Cardiac fibroblast (primary cell): Measurements from ENCODE around the gene HIPK2.
A peak's percentile ranks its signal among the peaks of the same experiment; 100 is the strongest.

Experiments
- DNase-seq, 2 donors: peaks; one replicate each; pipeline versions ENCODE4 v3.0.0 to v3.0.0-alpha.2; 2010; ENCODE audit warnings: low read depth in 2 of 2
- H3K4me3 ChIP-seq, 2 donors: replicated peaks in 1 of 2; 1 replicate in 1 of 2; 2 replicates in 1 of 2; pipeline ENCODE4 v1.5.1; 2011; ENCODE audit warnings: low read depth in 2 of 2, low read length in 2 of 2, mild to moderate bottlenecking in 2 of 2, moderate library complexity in 1 of 2
- TF ChIP-seq, protein P1 (sequence below): IDR thresholded peaks from one replicate; pipeline ENCODE4 v1.5.1; 2011; ENCODE audit warnings: low read depth, mild to moderate bottlenecking, low read length, inconsistent platforms

HIPK2 gene

DNA sequence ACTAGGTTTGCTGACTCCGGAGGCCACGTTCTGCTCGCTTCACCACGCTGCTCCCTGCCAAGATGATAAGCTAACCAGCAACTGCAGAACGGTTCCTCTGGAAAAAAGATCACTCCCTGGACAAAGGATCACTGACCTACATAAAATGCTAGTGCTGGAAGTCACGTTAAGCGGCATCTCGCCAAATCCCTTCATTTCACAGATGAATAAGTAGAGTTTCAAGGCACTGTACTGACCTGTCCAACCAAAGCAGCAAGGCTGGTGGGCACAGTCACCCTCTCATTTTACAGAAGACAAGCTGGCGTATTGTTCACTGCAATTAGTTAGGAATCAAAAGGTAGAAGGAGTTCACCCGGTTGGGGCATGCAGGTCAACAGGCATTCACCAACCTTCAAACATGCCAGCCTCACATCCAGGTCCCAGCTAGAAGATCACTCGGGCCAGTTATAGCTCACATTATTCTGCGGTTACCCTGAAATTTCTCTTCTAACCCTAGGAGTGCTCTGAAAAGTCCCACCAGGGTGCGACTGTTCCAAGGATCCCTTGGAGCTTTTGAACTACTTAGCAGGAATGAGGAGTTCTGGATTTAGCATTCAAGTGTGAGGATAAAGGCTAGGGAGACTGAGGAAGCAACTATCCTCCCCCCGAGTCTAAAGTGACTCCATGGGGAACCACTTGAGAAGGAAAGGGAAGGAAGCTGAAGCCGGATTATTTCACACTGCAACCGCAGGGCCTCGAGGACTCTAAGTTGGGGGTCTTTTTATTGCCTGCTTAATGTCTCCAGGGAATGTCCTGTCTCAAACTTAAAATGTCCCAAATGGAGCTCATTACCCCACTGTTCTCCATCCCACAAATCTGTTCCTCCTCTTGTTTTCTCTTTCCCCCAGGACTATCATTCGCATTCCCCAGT is 32.8 kb downstream of the HIPK2 start:
- no peak for DNase-seq
- TF ChIP-seq, protein P1, sequence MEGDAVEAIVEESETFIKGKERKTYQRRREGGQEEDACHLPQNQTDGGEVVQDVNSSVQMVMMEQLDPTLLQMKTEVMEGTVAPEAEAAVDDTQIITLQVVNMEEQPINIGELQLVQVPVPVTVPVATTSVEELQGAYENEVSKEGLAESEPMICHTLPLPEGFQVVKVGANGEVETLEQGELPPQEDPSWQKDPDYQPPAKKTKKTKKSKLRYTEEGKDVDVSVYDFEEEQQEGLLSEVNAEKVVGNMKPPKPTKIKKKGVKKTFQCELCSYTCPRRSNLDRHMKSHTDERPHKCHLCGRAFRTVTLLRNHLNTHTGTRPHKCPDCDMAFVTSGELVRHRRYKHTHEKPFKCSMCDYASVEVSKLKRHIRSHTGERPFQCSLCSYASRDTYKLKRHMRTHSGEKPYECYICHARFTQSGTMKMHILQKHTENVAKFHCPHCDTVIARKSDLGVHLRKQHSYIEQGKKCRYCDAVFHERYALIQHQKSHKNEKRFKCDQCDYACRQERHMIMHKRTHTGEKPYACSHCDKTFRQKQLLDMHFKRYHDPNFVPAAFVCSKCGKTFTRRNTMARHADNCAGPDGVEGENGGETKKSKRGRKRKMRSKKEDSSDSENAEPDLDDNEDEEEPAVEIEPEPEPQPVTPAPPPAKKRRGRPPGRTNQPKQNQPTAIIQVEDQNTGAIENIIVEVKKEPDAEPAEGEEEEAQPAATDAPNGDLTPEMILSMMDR: no peak
- H3K4me3 ChIP-seq: no peak overlapping the region

DNA sequence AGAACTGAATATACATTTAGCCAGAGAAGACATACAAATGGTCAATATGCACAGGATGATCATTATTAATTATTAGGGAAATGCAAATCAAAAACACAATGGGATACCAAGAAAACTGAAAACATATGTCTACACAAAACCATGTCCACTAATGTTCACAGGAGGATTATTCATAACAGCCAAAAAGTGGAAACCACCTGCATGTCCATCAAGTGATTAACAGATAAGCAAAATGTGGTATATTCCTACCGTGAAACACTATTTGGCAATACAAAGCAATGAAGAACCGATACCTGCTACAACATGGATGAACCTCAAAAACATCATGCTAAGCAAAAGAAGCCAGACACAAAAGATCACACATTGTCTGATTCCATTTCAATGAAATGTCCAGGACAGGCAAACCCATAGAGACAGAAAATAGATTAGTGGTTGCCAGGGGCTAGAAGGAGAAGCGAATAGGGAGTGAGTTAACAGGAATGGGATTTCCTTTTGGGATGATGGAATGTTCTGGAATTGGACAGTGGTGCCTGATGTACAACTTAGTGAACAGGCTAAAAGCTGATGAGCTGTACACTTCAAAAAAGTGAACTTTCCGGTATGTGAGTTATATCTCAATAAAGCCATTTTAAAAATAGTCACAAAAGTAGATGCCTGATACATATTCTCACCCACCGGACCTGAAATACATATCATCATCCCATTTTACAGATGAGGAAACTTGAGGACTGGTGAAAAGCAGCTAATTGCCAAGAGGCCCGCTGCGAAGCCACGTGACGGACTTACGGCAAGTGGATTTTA is 33.6 kb downstream of the HIPK2 start:
- DNase-seq: peak; percentile 40
- no peak overlapping the region for H3K4me3 ChIP-seq
- TF ChIP-seq, protein P1: no peak

DNA sequence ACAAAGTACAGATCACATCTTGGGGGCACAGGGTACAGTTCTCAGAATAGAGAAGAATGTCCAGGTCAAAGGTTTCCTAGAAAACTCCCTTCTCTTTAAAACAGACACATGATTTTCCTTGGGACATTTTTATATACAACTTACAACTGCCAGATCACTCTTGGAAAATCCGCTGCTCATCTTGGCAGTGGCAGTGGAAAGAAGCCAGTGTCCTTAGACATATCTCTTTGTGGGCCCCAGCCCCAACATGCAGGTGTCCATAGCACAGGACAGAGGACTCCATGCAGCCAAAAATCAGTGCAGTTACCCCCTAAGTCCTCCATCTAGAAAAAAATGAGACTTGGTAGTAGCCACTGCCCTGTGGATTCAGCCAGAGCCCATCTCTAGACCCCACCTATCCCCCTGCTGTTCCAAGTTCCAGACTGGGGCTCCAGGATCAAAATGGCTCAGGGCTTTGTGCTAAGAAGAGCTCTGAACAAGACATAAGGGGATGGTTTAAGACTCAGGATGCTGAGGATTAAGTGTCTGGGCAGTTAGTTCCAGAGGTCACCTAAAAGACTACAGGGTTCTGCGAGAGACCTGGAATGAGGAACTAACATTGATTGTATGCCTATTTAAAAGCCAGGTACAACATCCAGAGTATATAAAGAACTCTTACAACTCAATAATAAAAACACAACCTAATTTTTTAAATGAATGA is 34.4 kb downstream of the HIPK2 start:
- H3K4me3 ChIP-seq: no peak overlapping the region
- TF ChIP-seq, protein P1: no peak
- no peak for DNase-seq

DNA sequence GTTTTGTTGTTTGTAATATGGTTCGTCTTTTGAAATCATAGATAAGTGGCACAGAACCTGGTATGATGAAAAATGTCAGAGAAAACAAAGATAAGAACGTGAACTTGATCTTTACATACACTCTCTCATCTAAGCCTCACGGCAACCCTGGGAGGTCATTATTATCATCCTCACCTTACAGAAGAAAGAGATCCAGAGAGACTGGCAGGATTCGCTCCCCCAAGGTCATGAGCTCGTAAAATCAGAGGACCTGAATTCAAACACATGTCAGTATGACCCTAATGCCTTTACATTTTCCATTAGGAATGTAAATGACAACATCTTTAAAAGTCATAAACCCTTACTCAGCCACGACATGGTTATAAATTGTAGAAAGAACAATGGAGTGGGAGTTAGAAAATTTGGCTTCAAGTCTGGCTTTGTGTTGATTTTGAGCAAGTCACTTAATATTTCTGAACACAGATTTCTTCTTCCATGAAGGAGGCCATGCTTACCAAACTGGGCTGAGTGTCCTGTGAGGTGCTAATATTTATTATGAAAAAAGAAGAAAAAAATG is 35.9 kb downstream of the HIPK2 start:
- H3K4me3 ChIP-seq: no peak overlapping the region
- peak in 1 of 2 donors; percentile 79 for DNase-seq
- TF ChIP-seq, protein P1: no peak

DNA sequence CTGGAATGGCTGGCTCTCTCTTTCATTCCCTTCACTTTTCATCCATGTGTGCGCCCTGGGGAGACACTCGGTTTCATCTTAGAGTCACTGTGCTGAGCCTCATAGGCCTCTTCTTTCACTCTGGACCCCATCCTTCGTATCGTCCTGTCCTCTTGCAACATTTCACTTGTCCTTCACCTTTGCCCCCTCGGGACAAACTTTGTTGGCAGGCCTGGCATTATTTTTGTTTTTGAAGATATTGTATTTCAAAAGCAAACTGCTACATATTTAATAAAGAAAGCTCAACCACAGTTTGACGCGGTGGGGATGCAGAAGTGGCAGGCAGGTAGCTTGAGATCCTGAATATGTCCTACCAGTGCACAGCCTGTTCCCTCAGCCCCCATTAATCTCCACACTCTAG is 36.6 kb downstream of the HIPK2 start:
- TF ChIP-seq, protein P1: no peak
- no peak overlapping the region for H3K4me3 ChIP-seq
- DNase-seq: no peak

DNA sequence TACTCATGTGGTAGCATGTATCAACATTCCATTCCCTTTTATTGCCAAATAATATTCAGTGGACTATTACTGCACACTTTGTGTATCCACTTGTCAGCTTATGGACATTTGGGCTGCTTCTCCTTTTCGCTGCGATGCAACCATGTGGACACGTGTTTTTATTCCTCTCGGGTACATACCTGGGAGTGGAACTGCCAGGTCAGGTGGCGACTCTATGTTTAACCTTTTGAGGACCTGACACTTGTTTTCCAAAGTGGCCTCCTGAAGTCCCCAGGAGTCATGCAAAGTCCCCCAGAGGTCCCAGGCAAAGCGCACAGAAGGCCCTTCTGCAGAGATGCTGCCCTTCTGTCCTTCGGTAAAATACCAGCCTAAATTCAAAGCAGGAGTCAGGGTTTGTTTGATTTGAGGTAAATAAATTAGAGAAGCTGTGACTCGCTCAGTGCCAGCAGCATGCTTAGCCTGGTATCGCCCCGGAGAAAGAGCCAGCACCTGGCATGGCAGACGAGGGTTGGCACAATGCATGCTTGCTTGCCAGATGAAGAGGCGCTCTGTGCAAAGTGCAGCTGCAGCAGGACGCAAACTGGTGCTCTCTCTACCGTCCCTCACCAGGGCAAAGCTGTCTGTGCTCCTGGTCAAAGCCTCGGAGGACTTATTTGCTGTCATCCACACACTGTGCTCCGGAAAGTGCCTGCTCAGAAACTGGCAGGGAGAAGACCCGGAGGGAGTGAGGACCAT is 37.8 kb downstream of the HIPK2 start:
- DNase-seq: no peak
- H3K4me3 ChIP-seq: no peak overlapping the region
- TF ChIP-seq, protein P1: no peak
